GM12891 (cell line): ENCODE measurements around the gene MERTK.

Experiments used
- POLR2A ChIP-seq: IDR thresholded peaks from 2 replicates; pipeline ENCODE4 v1.6.1; 2011; ENCODE audit warnings: low read depth, low read length, control low read depth
- POLR2AphosphoS5 ChIP-seq: IDR thresholded peaks from 2 replicates; pipeline ENCODE4 v1.6.1; 2011; ENCODE audit warnings: low read depth, low read length, control low read depth
- POU2F2 ChIP-seq: IDR thresholded peaks from 2 replicates; pipeline ENCODE4 v1.6.1; 2011; ENCODE audit warnings: low read depth, mild to moderate bottlenecking, control low read depth, low read length, moderate library complexity
- SPI1 ChIP-seq: IDR thresholded peaks from 2 replicates; pipeline ENCODE4 v1.6.1; 2011; ENCODE audit warnings: low read depth, low read length, control low read depth
- TAF1 ChIP-seq: IDR thresholded peaks from 2 replicates; pipeline ENCODE4 v1.6.1; 2011; ENCODE audit warnings: low read depth, low read length, control low read depth

- TF ChIP-seq POLR2A (no peak), POLR2AphosphoS5 (no peak), POU2F2 (no peak), TAF1 (no peak), SPI1 (no peak)
Measured at GRCh38 chr2:112023707-112024106, 125.3 kb downstream of the MERTK start.
